Fibroblast of the conjunctiva (primary cell): ENCODE results near the gene GAREM1.
"Not testable (repeated sequence)": the region's sequence is repeated elsewhere in the genome, so short reads cannot be mapped to it uniquely, and the experiment has no call there.

Experiments
- DNase-seq: peaks from one replicate; pipeline ENCODE4 v3.0.0-alpha.2; 2010; ENCODE audit warnings: low read depth

GAREM1 gene

GRCh38 chr18:32470714-32471633, at the start of gene GAREM1:
GAREM1 (minus strand) TSS chr18:32470882; CDS start chr18:32470428, 454 bp downstream.
- peak; percentile 97 for DNase-seq

- DNase-seq, result no peak
Measured at GRCh38 chr18:32511147-32511546, 40.5 kb upstream of the GAREM1 start.

GRCh38 chr18:32509111-32509510, 38.4 kb upstream of the GAREM1 start:
- no peak for DNase-seq

- no peak for DNase-seq
Measured at GRCh38 chr18:32507093-32507492, 36.4 kb upstream of the GAREM1 start.

DNA sequence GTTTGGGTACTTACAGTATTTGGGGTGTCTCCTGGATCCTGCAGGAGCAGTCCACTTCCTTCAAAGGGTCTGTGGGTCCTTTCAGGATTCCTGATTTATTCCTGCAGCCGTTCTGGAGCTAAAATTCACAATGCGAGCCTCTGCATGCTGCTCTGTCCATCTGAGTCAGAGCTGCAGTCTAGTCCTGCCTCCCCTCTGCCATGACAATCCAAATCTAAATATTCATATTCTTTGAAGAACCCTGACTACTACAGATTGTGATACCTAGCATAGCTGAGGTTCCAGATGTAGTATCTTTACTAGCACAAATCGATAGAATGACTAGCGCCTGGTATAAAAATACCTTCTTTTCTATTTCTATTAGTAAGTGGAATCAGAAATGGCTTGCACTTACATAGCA, 31.3 kb upstream of the GAREM1 start:
- no peak for DNase-seq

- DNase-seq, result not testable (repeated sequence)
Measured at GRCh38 chr18:32501242-32501641, 30.6 kb upstream of the GAREM1 start.

DNA sequence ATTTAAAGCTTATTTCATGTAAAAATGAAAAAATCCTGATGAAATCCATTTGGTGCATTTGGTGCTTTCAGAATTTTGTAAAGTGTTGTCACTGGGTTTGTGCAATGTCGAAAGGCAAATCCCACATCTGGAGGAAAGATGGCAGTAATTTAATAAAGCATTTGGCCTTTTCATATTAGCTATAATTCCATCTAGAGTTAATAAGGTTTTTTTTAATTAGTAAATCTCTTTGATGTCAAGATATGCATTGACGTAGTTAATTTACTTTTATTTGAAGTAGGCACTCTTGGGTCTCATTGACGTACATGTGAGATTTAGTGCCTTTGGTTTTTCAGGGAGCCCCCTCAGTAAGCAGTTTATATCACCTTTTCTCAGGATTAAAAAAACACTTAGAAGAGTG, 12.3 kb upstream of the GAREM1 start:
- no peak for DNase-seq

DNA sequence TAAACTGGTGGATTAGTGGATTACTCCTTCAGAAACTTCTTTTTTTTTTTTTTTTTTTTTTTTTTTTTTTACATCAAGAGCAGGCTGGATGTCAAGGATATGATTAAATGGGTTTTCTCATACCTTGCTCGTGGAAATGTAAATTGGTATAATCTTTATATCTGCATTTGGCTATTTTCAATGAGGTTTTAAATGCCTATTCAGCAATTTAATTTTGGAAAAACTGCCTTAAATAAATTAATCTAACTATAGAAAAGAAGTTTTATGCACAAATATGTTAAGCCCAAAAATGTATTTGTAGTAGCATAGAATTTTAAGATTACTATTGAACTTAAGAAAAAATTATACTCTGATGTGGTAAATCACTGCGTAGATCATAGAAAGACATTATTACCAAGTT, 11.4 kb upstream of the GAREM1 start:
- no peak for DNase-seq

DNA sequence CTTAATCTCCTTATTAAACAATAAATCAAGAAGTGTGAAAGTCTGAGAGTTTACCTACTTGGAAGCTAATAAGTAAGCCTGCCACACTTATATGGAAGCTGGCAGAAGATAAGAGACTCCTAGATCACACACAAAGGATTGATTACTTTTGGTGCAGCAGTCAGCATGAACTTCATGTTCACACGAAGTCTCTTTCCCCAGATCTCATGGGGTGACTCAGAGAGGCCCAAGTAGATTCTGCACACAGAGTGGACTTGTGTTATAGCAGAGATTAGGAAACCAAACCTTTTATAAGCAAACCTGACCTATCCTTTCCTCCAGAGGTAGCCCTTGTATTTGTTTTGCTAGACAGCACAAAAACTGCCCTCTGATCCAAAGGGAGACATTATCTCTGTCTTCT, 9.9 kb upstream of the GAREM1 start:
- no peak for DNase-seq

GRCh38 chr18:32478807-32479206, 8.1 kb upstream of the GAREM1 start:
- DNase-seq, result no peak

GRCh38 chr18:32478317-32478716, 7.6 kb upstream of the GAREM1 start:
- DNase-seq, result no peak

- DNase-seq, result no peak
Measured at GRCh38 chr18:32476106-32476505, 5.4 kb upstream of the GAREM1 start.

DNA sequence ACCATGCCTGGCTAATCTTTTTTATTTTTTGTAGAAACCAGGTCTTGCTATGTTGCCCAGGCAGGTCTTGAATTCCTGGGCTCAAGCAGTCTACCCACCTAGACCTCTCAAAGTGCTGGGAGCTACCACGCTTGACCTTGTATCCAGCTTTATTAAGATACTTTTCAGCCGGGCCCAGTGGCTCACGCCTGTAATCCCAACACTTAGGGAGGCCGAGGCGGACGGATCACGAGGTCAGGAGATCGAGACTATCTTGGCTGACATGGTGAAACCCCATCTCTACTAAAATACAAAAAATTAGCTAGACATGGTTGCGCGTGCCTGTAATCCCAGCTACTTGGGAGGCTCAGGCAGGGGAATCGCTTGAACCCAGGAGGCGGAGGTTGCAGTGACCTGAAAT, 4.4 kb upstream of the GAREM1 start:
- DNase-seq, result not testable (repeated sequence)

- DNase-seq, result no peak
Measured at GRCh38 chr18:32473325-32473724, 2.6 kb upstream of the GAREM1 start.

DNA sequence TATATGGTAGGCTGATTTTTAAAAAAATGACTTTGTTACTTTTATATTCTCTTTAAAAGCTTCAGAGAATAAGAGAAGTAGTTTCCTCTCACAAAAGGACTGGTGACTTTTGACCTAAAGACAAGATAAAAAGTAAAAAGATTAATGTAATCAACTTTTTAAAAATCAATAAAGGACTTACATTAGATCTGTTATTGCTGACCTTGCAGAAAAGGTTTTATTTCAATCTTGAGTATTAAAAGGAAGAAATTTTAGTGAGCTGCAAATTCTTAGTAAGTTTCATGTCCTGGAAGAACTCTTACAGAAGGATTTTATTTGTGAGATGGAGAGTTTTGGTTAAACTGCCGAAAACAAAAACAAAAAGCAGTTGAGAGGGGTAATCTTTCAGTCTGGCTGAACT, 2.2 kb upstream of the GAREM1 start:
- DNase-seq, result no peak

- no peak for DNase-seq
Measured at GRCh38 chr18:32470460-32470713, 295 bp downstream of the GAREM1 start.

- DNase-seq, result no peak
Measured at GRCh38 chr18:32469691-32470459, 807 bp downstream of the GAREM1 start.

DNA sequence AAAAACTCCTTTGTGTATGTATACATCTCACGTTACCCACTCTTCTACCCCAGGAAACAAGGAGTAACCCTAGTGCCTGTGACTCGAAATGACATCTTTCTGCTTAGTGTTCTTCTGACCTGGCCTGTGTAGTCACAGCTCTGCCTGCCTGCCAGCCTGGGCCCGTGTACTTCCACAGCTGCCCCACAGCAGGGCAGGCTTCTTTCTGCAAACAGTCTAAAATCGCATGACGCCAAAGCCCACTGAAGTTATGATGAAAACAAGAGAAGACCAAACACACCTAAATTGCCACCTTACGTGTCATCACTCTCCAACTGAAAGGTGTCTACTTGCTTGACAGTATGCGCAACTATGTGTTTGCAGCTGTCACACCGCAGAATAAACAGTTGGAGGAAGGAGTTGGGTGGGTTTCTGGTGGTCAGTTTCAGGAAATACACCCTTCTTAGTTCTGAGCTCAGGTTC, 1.5 kb downstream of the GAREM1 start:
- no peak for DNase-seq

GRCh38 chr18:32468147-32468845, 2.4 kb downstream of the GAREM1 start:
- no peak for DNase-seq

DNA sequence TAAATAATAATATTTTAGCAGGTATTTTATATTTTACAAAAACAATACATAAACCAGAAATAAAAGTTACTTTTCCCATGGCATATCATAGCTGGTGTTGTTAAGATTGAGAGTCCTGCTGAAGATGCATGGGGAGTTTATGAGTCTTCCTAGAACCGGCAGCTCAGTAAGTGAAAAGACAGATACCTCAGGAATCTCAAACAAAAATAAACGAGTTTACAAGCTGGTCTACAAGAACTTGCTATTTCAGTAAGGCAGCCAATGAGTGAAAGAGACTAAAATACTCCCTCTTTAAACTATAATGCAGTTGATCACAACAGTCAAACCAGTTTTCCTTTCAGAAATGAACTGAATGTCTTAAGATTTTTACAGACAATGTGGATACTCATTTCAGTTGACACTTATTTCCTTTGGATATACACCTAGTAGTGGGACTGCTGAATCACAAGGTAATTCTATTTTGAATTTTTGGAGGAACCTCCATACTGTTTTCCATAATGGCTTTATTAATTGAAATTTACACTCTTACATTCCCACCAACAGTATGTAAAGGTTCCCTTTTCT, 8.9 kb downstream of the GAREM1 start:
- no peak for DNase-seq

GRCh38 chr18:32460171-32460731, 10.4 kb downstream of the GAREM1 start:
- DNase-seq, result no peak
